GM12874 (cell line): ENCODE measurements around the gene TSPAN5.

ENCODE experiments used
- TF ChIP-seq, protein P1 (sequence below): IDR thresholded peaks from 2 replicates; pipeline ENCODE4 v1.5.1; 2011; ENCODE audit warnings: low read depth, mild to moderate bottlenecking, control low read depth, low read length, moderate library complexity; ENCODE audit not compliant: insufficient read depth

The TSPAN5 gene

GRCh38 chr4:98689507-98690174, 31.2 kb upstream of the TSPAN5 start:
- TF ChIP-seq, protein P1, sequence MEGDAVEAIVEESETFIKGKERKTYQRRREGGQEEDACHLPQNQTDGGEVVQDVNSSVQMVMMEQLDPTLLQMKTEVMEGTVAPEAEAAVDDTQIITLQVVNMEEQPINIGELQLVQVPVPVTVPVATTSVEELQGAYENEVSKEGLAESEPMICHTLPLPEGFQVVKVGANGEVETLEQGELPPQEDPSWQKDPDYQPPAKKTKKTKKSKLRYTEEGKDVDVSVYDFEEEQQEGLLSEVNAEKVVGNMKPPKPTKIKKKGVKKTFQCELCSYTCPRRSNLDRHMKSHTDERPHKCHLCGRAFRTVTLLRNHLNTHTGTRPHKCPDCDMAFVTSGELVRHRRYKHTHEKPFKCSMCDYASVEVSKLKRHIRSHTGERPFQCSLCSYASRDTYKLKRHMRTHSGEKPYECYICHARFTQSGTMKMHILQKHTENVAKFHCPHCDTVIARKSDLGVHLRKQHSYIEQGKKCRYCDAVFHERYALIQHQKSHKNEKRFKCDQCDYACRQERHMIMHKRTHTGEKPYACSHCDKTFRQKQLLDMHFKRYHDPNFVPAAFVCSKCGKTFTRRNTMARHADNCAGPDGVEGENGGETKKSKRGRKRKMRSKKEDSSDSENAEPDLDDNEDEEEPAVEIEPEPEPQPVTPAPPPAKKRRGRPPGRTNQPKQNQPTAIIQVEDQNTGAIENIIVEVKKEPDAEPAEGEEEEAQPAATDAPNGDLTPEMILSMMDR, result no peak

- TF ChIP-seq, protein P1, result no peak
Measured at GRCh38 chr4:98688411-98689290, 30.2 kb upstream of the TSPAN5 start.

DNA sequence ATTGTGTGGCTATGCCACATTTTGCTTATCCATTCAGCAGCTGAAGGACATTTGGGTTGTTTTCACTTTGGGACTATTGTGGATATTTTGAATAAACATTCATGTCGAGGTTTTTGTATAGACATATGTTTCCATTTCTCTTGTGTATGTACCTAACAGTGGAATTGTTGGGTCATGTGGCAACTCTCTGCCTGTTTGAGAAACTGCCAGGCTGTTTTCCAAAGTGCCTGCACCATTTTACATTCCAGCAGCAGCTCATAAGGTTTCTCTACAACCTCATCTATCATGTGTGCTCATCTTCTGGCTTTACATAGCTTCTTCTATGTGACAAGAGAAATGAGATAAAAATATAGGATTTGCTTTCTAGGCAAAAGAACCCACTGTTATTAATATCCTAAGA, 29.5 kb upstream of the TSPAN5 start:
- TF ChIP-seq, protein P1, result no peak

DNA sequence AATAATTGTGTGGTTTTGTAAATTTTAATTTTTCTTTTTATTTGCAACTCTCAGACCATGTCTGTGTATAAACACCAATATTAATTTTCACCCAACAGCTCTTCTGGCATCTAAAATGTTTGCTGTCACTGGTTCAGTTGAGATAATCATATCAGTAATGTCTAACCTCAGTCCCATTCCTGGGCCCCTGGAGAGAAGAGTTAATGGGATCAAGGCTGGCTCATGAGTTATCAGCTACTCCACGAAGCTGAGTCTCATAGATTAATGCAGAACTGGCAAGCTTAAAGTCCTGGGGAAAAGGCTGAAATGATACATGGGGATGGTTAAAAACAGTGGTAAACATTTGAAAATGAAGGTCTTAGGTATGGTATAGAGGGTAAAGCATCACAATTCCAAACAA, 28.4 kb upstream of the TSPAN5 start:
- TF ChIP-seq, protein P1, result no peak

GRCh38 chr4:98686043-98686707, 27.8 kb upstream of the TSPAN5 start:
- TF ChIP-seq, protein P1, result no peak

- TF ChIP-seq, protein P1, result no peak
Measured at GRCh38 chr4:98685225-98686042, 27.0 kb upstream of the TSPAN5 start.

DNA sequence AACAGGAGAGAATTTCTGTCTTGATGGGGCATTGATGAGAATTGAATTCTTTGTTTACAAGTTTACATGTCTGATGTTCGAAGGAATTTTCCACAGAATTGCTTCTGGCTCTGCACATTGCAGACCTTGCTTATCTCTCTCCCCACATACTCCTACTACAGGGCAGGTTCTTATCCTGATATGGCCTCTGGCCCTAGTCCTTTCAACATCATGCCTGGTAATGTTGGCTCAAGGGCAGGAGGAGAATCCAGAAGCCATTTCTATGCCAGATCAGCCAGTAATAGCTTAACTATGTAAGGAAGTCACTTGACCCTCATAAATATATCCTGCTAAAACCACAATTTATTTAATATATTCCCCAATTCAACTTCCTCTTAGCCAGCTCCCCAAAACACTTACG, 24.3 kb upstream of the TSPAN5 start:
- TF ChIP-seq, protein P1, result no peak
